ENCODE data around the gene ABCC5. TPM values are rescaled to one million over a fixed set of nuclear protein-coding genes. Genes with fewer than 3 reads are reported as not detected.
"Not testable (repeated sequence)": the region's sequence is repeated elsewhere in the genome, so short reads cannot be mapped to it uniquely, and the experiment has no call there.

The ABCC5 gene
- total RNA-seq, 1 donor from 2014 or later = 35.8 TPM

GRCh38 chr3:184015381-184016019 lies 2.2 kb downstream of the ABCC5 start:
- ATAC-seq = no peak

- no peak for ATAC-seq
Measured at GRCh38 chr3:184011937-184012889, 5.5 kb downstream of the ABCC5 start.

GRCh38 chr3:184011230-184011876 lies 6.3 kb downstream of the ABCC5 start:
- ATAC-seq = no peak

- ATAC-seq = peak; percentile 16
Measured at GRCh38 chr3:184008161-184008560, 9.5 kb downstream of the ABCC5 start.

- ATAC-seq = not testable (repeated sequence)
Measured at GRCh38 chr3:184007143-184007813, 10.4 kb downstream of the ABCC5 start.

- ATAC-seq = peak; percentile 97
Measured at GRCh38 chr3:184005941-184006507, 11.7 kb downstream of the ABCC5 start.

- no peak for ATAC-seq
Measured at GRCh38 chr3:184004476-184004875, 13.2 kb downstream of the ABCC5 start.

GRCh38 chr3:184003187-184003967 lies 14.3 kb downstream of the ABCC5 start:
- ATAC-seq = peak; percentile 26

- no peak for ATAC-seq
Measured at GRCh38 chr3:184002469-184002868, 15.2 kb downstream of the ABCC5 start.

GRCh38 chr3:184001761-184002160 lies 15.9 kb downstream of the ABCC5 start:
- no peak for ATAC-seq

GRCh38 chr3:183991403-183991802 lies 26.3 kb downstream of the ABCC5 start:
- ATAC-seq = peak; percentile 96

- no peak for ATAC-seq
Measured at GRCh38 chr3:183988216-183988790, 29.4 kb downstream of the ABCC5 start.

- ATAC-seq = peak; percentile 61
Measured at GRCh38 chr3:183987000-183987600, 30.6 kb downstream of the ABCC5 start.

GRCh38 chr3:183984749-183985729 lies 32.6 kb downstream of the ABCC5 start:
- no peak for ATAC-seq

- no peak for ATAC-seq
Measured at GRCh38 chr3:183984127-183984740, 33.5 kb downstream of the ABCC5 start.

GRCh38 chr3:183981990-183982644 lies 35.6 kb downstream of the ABCC5 start:
- no peak for ATAC-seq

GRCh38 chr3:183980403-183980802 lies 37.3 kb downstream of the ABCC5 start:
- no peak for ATAC-seq

GRCh38 chr3:183975981-183976662 lies 41.6 kb downstream of the ABCC5 start:
- ATAC-seq = no peak

Data from esophagus mucosa (tissue), 1 donor.